ENCODE data around the gene VPS8.

VPS8 gene

DNA sequence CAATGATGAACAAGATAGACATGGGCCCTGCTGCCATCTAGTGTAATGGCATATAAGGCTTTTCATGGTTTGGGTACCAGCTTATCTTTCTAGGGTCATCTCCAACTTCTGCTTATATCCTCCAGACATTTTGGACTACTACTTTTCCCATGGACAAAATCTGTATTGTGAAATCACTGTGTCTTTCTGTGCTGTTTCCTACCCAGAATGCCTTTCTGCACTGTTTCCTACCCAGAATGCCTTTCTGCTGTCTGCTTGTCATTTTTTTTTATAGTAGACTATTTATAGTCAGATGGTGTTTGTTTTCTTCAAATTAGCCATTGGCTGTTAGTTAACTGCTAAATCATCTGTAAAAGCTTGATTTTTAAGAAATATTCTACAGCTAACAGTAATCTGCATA lies 20.1 kb downstream of the VPS8 start:
- no peak for TF ChIP-seq SNAI2 (CRISPR knock-in tag; IDR thresholded peaks at IDR 0.05)
- no peak for TF ChIP-seq ZFP30 (CRISPR knock-in tag; IDR thresholded peaks at IDR 0.05)
- no peak for TF ChIP-seq ZNF8 (CRISPR knock-in tag; IDR thresholded peaks at IDR 0.05)
- TF ChIP-seq TOX (CRISPR knock-in tag; IDR thresholded peaks at IDR 0.05; ENCODE audit: borderline replicate concordance), result no peak
- TF ChIP-seq, protein P1, sequence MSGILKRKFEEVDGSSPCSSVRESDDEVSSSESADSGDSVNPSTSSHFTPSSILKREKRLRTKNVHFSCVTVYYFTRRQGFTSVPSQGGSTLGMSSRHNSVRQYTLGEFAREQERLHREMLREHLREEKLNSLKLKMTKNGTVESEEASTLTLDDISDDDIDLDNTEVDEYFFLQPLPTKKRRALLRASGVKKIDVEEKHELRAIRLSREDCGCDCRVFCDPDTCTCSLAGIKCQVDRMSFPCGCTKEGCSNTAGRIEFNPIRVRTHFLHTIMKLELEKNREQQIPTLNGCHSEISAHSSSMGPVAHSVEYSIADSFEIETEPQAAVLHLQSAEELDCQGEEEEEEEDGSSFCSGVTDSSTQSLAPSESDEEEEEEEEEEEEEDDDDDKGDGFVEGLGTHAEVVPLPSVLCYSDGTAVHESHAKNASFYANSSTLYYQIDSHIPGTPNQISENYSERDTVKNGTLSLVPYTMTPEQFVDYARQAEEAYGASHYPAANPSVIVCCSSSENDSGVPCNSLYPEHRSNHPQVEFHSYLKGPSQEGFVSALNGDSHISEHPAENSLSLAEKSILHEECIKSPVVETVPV (CRISPR knock-in tag; IDR thresholded peaks at IDR 0.05), result no peak
- TF ChIP-seq PPARA (CRISPR knock-in tag; IDR thresholded peaks at IDR 0.05; ENCODE audit: borderline replicate concordance), result no peak
- ATAC-seq, result no peak

DNA sequence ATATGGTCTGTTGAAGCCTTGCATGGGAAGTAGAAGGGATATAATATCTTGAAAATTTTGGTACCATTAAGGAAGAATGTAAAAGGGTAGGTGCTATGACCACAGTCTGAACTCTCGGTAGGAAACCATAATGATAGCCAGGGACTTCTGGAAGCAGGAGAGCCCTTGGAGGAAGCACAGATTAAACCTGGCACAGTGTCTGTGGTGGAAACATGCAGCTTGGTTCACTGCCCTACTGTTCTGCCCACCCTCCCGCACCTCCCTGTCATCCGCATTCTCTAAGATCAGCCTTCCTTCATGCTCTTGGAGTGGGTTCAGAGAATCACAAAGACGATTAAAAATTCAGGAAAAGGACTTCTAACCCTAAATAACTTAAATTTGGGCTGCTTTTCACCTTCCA lies 20.9 kb downstream of the VPS8 start:
- ATAC-seq, result no peak
- TF ChIP-seq ESRRG (CRISPR knock-in tag; IDR thresholded peaks at IDR 0.05), result no peak
- TF ChIP-seq, protein P1 (CRISPR knock-in tag; IDR thresholded peaks at IDR 0.05), result no peak
- TF ChIP-seq TCF4 (CRISPR knock-in tag; IDR thresholded peaks at IDR 0.05; ENCODE audit: borderline replicate concordance), result no peak
- no peak for TF ChIP-seq ISL1 (CRISPR knock-in tag; IDR thresholded peaks at IDR 0.05)
- TF ChIP-seq TOX (CRISPR knock-in tag; IDR thresholded peaks at IDR 0.05; ENCODE audit: borderline replicate concordance), result no peak
- TF ChIP-seq OSR1 (CRISPR knock-in tag; IDR thresholded peaks at IDR 0.05), result no peak
- no peak for TF ChIP-seq ZNF8 (CRISPR knock-in tag; IDR thresholded peaks at IDR 0.05)
- TF ChIP-seq GLIS3 (CRISPR knock-in tag; IDR thresholded peaks at IDR 0.05), result no peak
- TF ChIP-seq BACH2 (CRISPR knock-in tag; IDR thresholded peaks at IDR 0.05; ENCODE audit: borderline replicate concordance), result no peak
- TF ChIP-seq ZFP30 (CRISPR knock-in tag; IDR thresholded peaks at IDR 0.05), result no peak
- TF ChIP-seq PPARA (CRISPR knock-in tag; IDR thresholded peaks at IDR 0.05; ENCODE audit: borderline replicate concordance), result no peak

DNA sequence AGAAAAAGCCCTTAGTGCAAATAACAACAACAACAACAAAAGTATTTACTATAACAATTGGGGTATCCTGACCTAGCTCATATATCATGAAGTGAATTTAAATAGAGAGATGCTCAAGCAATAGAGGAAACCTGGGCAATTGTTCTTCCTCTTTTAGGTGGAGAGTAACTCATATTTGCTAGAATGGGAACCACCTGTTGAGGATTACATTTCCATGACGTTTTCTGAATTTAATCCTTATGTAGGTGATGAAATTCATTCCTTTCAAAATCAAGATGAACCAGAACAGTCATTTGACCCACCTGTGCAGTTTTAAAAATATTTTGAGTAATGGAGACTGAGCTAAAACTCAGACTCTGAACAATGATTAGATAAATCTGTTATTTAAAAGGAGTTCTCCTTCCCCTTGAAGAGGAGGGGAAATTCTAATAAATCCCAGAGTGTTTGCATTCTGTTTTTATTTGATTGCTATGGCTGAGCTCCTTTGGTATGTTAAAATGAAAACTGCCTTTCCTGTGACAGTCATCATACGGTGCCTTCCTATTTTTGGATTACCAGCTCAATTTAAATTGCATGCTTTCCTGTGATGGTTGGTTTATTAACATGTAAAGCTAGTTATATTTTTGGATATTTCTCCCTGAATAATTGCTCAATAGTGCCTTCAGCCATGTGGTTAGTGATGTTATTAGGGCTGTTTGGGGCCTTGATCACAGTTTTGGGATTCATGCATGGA lies 24.3 kb downstream of the VPS8 start:
- TF ChIP-seq ZC3H10 (CRISPR knock-in tag; IDR thresholded peaks at IDR 0.05), result no peak
- TF ChIP-seq, protein P2, sequence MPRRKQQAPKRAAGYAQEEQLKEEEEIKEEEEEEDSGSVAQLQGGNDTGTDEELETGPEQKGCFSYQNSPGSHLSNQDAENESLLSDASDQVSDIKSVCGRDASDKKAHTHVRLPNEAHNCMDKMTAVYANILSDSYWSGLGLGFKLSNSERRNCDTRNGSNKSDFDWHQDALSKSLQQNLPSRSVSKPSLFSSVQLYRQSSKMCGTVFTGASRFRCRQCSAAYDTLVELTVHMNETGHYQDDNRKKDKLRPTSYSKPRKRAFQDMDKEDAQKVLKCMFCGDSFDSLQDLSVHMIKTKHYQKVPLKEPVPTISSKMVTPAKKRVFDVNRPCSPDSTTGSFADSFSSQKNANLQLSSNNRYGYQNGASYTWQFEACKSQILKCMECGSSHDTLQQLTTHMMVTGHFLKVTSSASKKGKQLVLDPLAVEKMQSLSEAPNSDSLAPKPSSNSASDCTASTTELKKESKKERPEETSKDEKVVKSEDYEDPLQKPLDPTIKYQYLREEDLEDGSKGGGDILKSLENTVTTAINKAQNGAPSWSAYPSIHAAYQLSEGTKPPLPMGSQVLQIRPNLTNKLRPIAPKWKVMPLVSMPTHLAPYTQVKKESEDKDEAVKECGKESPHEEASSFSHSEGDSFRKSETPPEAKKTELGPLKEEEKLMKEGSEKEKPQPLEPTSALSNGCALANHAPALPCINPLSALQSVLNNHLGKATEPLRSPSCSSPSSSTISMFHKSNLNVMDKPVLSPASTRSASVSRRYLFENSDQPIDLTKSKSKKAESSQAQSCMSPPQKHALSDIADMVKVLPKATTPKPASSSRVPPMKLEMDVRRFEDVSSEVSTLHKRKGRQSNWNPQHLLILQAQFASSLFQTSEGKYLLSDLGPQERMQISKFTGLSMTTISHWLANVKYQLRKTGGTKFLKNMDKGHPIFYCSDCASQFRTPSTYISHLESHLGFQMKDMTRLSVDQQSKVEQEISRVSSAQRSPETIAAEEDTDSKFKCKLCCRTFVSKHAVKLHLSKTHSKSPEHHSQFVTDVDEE (CRISPR knock-in tag; IDR thresholded peaks at IDR 0.05), result no peak
- no peak for TF ChIP-seq SNAI2 (CRISPR knock-in tag; IDR thresholded peaks at IDR 0.05)
- no peak for TF ChIP-seq PPARA (CRISPR knock-in tag; IDR thresholded peaks at IDR 0.05; ENCODE audit: borderline replicate concordance)
- TF ChIP-seq, protein P1 (CRISPR knock-in tag; IDR thresholded peaks at IDR 0.05), result no peak
- TF ChIP-seq TOX (CRISPR knock-in tag; IDR thresholded peaks at IDR 0.05; ENCODE audit: borderline replicate concordance), result no peak
- no peak for TF ChIP-seq ZNF70 (CRISPR knock-in tag; IDR thresholded peaks at IDR 0.05)
- ATAC-seq, result no peak

DNA sequence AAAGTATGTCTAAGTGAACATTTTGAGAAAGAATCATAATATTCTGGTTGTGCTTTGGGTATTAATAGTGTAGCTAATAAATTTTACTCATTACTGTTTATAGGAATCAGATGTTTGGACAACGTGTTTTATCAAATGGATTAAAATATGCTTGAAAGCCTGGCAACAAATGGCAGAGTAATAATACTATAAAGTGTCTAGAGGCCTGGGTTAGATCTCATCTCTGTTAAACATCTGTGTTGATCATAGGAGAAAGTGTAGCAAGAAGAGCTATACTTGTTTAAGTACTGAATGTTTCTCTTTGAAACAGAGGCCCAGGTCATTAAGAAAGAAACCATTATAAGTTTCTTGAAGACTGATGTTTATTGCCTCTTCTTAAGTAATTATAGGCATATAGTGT lies 30.5 kb downstream of the VPS8 start:
- ATAC-seq, result no peak
- TF ChIP-seq CSDC2 (CRISPR knock-in tag; IDR thresholded peaks at IDR 0.05), result no peak
- no peak for TF ChIP-seq OSR1 (CRISPR knock-in tag; IDR thresholded peaks at IDR 0.05)

DNA sequence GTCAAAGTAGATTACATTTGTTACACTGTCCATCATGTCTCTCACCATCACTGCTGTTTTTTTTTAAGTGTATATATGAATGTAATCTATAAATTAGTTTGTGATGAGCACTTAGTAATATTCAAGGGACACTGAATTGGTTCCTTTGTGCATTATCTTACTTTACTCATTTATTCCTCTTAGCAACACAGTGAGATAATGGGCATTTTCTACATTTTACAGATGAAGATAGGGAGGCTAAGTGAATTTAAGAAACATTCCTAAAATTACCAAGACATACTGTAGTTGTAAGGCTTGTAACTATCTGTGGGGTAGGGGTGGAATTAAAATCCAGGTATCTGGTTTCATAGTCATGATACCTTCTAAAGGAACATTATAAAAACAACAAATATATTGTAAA lies 33.9 kb downstream of the VPS8 start:
- ATAC-seq, result no peak
- TF ChIP-seq ISL1 (CRISPR knock-in tag; IDR thresholded peaks at IDR 0.05) (peak; percentile 98), ARNTL (CRISPR knock-in tag; IDR thresholded peaks at IDR 0.05; ENCODE audit: borderline replicate concordance, low read depth) (no peak)
